ENCODE data around the gene AURKB.

AURKB gene

GRCh38 chr17:8155996-8156245 is 54.5 kb downstream of the AURKB start:
- Histone ChIP-seq H3K36me3 (peaks cover 6% of the 10 kb centered on the region; the same call in 1 of the 2 replicates), H3K27me3 (no peaks in the 10 kb centered on the region), H3K4me3 (ENCODE audit: low read depth, low read length) (peak overlapping the region; percentile 61), H3K4me1 (peaks cover 9% of the 10 kb centered on the region; the same call in 1 of the 2 replicates), H3K9me3 (no peaks in the 10 kb centered on the region)
- DNase-seq = no peak
- no peak for TF ChIP-seq CTCF (IDR thresholded peaks at IDR 0.05; ENCODE audit: low read depth, low read length)

GRCh38 chr17:8155231-8155995 is 55.0 kb downstream of the AURKB start:
- no peak for DNase-seq
- Histone ChIP-seq H3K9me3 (no peaks in the 10 kb centered on the region), H3K36me3 (peaks cover 6% of the 10 kb centered on the region; the same call in 1 of the 2 replicates), H3K27me3 (no peaks in the 10 kb centered on the region), H3K4me3 (ENCODE audit: low read depth, low read length) (peak overlapping the region; percentile 61), H3K4me1 (peaks cover 9% of the 10 kb centered on the region; the same call in 1 of the 2 replicates)
- no peak for TF ChIP-seq CTCF (IDR thresholded peaks at IDR 0.05; ENCODE audit: low read depth, low read length)

Measured in BE2C (cell line).